ENCODE measurements around the gene WDR89.
A peak's percentile ranks its signal among the peaks of the same experiment; 100 is the strongest.
"Not testable (repeated sequence)": the region's sequence is repeated elsewhere in the genome, so short reads cannot be mapped to it uniquely, and the experiment has no call there.

Gene WDR89, protein sequence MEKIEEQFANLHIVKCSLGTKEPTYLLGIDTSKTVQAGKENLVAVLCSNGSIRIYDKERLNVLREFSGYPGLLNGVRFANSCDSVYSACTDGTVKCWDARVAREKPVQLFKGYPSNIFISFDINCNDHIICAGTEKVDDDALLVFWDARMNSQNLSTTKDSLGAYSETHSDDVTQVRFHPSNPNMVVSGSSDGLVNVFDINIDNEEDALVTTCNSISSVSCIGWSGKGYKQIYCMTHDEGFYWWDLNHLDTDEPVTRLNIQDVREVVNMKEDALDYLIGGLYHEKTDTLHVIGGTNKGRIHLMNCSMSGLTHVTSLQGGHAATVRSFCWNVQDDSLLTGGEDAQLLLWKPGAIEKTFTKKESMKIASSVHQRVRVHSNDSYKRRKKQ

DNA sequence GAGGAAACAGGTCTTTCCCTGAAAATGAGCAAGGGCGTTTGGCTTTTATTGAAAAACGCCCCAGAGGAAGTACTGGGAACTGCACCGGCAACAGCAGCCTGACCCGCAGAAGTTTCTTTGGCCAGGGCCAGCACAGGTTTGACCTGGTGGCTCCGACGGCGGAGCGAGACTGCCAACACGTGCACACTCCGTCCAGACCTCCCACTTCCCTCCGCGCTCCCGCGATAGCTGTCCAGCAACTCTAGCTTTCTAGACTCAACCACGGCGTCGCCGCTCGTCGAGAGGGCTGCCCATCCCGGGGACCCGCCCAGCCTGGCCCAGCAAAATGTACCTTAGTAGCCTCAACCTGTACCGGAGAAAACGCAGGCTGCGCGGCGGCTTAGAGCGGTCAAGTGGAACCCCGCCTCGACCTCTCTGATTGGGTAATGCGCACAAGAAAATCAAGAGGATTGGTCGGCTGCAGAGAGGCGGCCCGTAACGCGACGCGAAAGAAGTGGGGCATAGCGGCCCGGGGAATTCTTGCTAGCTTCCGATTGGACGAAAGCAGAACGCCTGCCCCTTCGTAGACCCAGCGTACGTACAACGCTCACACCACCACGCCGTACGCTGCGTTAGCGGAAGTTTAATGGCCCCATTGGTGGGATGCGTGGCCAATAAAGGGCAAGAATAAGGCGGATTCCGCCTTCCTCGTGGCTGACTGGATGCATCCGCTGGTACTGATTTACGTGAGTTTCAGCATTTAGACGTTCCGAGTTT is at the start of gene WDR89:
Gene WDR89 (minus strand): TSS at position 399 of the 756 bp plus-strand sequence. CDS start 41,929 bp downstream, outside the sequence.
- peak; percentile 99 for DNase-seq (ENCODE audit: low read depth)

DNA sequence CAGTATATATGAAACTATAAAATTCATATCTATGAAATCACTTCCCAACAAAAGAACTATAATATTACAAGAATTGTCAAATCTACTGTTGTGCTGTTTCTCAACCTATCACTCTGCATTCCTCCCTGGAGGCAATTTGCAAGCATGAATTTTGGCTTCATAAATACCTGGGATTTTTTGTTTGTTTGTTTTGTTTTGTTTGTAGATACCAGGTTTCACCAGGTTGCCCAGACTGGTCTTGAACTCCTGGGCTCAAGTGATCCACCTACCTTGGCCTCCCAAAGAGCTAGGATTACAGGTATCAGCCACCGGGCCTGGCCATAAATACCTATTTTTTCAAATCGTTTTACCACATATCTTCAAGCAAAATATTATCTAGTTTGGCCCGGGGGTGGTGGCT is 47.5 kb upstream of the WDR89 start:
- no peak for DNase-seq (ENCODE audit: low read depth)

DNA sequence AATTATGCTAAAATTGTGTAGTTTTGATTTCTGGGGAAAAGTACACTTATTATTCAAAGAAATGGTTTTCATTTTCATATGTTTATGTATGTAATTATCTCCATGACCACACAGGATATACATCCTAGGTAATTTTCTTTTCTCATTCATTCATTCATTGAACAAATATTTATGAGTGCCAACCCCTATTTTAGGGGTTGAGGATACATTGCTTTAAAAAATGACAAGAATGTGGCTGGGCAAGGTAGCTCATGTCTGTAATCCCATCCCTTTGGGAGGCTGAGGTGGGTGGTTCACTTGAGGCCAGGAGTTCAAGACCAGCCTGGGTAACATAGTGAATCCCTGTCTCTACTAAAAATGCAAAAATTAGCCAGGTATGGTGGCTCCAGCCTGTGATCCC is 45.3 kb upstream of the WDR89 start:
- no peak for DNase-seq (ENCODE audit: low read depth)

DNA sequence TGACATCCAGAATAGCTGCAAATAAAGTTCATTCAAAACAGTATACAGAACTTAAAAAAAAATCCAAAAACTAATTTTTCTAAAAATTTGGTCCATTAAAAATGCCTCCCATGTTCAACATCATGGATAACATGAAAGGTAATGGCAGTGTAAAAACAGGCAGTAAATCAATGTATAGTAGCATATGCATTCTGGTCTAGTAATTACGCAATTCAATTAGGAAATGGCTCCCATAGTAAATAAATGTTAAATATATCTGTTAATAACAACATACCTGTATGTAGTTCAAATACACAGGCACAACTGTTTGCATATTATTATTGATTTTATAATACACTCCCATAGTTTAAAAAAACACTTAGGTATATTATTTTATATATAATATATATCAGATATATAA is 43.7 kb upstream of the WDR89 start:
- DNase-seq (ENCODE audit: low read depth) = no peak

DNA sequence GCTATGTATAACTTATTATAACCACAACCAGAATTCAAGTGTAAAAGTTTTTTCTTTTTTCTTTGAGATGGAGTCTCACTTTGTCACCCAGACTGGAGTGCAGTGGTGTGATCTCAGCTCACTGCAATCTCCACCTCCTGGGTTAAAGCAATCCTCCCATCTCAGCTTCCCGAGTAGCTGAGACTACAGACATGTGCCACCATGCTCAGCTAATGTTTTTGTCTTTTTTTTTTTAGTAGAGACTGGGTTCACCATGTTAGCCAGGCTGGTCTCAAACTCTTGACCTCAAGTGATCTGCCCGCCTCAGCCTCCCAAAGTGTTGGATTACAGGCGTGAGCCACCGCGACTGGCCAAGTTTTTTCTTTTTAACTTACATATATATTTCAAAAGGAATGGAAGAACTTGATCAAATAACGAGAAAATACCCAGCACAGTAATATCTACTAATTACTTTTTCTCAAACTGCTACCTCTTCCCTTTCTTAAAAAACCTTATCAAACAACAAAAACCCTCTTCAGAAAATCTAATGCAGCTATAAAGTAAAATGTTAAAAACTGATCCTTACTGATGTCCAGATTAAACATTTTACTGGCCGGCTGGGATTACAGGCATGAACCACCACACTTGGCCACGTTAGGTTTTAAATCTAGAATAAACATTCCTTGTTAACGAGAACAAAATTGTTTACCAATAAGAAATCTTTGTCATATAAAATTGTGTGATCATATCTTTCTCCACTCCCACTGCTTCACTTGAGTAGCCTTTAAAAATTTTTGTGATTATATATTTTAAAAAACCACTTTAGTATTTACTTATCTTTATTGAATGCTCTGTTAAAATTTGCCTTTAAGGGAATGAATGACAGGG is 41.3 kb upstream of the WDR89 start:
- DNase-seq (ENCODE audit: low read depth) = no peak

DNA sequence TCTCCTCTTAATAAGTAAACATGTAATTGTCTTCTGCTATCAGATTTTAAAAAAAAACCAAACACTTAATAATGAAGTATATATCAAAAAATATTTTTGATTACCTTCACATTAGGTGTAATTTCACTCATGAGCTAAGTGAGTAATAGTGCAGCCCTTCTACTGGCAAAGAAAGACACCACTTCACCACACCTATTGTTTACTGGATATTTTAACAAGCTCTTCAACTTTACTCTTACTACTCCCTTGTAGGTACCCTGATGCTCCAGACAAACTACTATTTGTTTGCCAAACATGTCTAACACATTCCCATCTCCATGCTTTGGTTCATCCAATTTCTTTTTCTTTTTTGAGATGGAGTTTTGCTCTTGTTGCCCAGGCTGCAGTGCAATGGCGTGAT is 36.9 kb upstream of the WDR89 start:
- no peak for DNase-seq (ENCODE audit: low read depth)

DNA sequence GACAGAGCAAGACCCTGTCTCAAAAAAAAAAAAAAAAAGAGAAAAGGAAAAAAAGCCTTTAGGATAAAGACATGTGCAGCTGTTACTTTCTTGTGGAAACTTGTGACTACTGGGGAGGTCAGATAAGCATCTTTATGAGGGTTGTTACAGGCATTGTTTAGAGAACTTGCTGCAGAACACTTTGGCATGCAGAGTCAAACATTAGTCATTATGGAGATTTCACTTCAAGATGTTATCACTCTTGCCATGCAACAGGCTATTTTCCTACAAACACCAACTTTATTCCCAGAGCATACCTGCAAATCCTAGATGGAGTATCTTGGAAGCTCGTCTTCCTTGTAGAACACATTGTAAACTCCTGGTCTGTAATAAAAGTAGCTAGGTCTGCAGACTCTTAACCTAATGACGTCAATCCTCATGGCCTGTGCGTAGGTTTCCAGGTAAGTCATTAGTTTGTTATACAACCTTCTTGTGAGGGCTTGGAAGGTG is 36.3 kb upstream of the WDR89 start:
- no peak for DNase-seq (ENCODE audit: low read depth)

DNA sequence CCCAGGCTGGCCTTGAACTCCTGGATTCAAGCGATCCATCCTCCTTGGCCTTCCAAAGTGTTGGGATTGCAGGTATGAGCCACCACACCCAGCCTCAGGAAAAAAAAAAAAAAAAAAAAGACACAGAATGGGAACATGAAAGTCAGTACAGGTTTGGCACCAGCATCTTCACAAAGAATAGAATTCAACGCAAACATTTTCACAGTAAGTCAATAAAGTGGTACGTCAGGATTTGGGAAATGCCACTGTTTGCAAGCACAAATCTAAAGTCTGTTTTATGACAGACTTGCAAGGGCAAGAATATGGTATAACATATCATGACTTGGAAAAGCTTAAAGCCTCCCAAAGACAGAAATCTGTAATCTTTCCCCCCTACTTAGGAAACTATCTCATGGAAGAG is 34.9 kb upstream of the WDR89 start:
- no peak for DNase-seq (ENCODE audit: low read depth)

DNA sequence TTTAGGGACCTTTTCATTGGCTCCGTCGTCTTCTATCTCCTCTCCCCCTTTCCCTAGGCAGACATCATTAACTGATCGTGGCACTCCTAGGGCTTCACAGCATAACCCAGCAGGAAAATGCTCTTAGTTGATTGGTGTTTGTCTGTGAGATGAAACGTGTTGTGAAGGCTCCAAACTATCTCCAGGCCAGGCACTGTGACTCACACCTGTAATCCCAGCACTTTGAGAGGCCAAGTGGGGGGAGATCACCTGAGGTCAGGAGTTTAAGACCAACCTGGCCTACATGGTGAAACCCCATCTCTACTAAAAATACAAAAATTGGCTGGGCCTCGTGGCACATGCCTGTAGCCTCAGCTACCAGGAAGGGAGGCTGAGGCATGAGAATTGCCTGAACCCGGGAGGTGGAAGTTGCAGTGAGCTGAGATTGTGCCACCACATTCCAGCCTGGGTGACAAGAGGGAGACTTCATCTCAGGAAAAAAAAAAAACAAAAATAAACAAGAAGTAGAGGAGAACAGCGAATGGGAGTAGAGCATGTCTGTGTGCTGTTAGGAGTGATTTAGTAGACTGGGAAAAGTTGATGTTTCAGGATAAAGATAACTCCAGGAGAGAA is 32.3 kb upstream of the WDR89 start:
- no peak for DNase-seq (ENCODE audit: low read depth)

DNA sequence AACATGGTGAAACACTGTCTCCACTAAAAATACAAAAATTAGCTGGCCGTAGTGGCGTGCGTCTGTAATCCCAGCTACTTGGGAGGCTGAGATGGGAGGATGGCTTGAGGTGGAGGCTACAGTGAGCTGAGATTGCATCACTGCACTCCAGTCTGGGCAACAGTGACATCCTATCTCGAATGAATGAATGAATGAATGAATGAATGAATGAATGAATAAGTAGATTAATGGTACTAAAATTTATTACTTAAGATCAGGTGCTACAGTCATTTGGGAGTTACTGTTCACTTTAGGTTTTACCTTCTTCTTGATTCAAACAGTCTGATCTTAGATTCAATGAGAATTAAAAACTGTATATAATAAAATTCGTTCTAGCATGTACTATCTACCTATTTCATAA is 31.6 kb upstream of the WDR89 start:
- no peak for DNase-seq (ENCODE audit: low read depth)

DNA sequence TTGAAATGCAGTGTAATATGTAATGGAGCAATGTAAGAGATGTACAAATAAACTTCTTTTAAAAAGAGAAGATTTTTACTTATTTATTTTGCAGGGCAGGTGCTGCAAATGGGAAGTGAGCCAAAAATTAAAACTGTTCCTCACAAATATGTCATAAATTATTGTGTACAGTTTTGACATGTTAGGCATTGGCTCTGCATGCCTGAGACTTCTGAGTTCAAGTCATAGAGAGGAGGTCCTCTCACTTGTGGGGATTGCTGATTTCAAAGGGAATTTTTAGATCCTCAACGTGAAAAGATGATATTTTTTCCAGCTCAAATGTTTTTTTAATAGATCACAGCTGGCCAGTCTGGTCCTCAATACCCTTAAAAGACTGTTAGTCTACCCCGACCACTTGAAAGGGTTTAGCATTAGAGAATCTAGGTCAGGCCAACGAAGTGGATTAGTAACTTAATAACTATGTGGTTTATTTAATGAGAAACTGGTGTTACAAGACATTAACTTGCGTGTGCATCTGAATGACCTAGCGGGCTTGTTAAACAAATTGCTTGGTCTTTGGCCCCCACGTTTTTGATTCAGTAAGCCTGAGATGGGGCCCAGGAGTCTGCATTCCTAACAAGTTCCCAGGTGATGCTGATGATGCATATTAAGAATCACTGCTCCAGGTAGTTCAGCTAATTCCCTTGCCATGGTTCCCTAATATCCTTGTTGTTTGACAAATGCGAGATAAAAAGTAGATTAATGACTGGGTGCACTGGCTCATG is 30.9 kb upstream of the WDR89 start:
- no peak for DNase-seq (ENCODE audit: low read depth)

DNA sequence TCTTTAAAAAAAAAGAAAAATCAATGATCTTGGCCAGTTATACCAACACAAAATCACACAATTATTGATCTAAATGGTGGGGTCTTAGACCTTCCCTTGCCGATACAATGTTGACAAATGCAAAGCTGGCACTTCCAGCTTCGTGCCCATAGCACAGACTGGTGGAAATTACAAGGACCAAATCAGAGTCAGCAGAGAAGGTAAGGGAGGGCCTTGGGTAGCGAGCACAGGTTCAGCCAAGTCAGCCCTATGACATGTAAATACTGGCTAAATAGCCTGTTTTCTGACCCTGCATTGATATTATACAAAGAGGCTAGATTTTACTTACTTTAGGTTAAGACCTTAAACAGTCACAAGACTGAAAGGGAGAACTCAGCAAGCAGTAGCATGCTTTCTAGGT is 30.3 kb upstream of the WDR89 start:
- no peak for DNase-seq (ENCODE audit: low read depth)

DNA sequence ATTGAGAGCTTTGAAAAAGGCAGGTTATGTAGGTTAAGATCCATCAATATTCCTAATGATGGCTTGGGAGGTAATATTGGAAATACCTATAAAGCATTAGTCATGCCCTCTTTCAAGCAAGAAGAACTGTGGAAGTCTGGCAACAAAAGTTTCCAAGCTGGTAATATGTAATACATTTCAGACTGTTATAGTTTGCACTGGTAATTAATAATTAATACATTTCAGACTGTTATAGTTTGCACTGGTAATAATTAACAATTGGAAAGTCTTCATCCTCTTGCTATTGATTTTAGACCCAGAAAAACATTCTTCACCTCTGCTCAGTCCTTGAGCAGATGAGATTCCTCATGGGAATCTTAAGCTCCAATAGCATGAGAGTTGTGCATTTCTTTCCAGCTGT is 29.0 kb upstream of the WDR89 start:
- DNase-seq (ENCODE audit: low read depth) = no peak

DNA sequence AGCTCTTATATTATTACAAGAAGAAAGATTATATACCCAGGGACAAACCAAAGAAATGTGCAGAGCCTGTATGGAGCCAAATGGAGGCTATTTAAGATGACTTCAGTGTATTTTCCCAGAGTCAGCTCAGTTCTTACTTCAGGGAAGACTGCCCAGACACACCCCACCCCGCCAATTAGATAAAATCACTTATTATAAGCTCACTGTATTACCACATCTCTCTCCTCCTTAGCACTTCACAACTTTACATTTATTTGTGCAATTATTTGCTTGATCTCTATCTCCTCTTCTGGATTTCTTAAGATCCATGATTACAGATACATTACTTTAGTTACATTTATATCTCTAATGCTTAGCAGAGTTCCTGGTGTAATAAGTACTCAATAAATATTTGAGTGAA is 24.7 kb upstream of the WDR89 start:
- no peak for DNase-seq (ENCODE audit: low read depth)

DNA sequence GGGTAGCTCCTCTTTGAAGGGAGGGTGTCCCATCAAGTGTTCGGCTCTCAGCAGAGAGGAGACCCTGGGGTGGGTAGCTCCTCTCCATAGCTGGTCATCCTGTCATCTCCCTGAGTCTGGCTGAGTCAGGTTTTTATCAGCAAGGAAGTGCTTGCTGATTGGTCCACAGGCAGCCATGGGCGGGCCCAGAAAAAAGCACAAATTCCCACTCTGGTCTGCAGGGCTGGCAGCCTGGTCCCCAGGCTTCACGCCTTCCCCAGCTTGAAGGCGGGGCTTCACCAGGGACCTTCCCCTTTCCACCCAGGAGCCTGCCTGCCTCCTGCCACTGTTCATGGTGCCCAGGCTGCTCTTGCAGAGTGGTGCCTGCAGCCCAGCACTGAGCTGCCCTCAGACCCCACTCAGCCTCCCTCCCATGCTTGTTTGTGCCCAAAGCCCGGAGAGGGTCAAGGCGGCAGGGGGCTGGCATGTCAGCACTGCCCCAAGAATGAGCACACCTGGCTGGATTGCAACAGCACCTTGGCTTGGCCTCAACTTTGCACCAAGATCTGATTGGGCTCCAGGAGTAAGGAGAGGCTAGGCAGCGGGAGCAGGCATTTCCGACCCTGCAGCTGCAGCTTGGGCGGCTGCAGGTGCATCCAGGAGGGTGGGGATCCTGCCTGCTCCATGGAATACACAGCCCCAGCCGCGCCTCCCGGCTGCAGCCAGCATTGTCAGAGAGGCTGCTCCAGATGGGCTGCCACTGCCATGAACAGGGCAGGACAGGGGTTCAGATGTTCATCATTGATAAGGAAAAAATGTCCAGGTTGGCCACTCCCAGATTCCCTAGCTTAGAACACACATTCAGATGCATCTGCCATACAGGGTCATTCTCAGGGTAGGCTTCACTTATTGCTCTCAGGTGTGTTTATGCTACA is 22.0 kb upstream of the WDR89 start:
- DNase-seq (ENCODE audit: low read depth) = no peak

DNA sequence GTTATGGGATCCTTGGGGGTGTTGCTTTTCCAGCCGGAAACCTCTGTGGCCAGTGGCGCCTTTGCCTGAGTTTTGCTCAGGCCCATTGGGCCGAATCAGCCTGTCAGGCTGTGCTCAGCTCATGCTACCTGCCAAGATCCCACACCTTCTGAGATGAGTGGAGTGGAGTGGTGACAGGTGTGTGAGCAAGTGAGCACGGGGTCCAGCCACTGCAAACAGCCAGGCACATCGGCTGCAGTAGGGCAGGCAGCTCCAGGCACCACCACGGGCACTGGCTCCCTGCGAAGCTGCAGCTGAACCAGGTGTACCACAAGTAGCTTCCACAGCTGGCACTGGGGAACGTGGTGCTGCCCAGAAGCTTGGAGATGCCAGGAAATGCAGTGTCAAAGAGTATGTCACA is 21.1 kb upstream of the WDR89 start:
- DNase-seq (ENCODE audit: low read depth) = no peak

DNA sequence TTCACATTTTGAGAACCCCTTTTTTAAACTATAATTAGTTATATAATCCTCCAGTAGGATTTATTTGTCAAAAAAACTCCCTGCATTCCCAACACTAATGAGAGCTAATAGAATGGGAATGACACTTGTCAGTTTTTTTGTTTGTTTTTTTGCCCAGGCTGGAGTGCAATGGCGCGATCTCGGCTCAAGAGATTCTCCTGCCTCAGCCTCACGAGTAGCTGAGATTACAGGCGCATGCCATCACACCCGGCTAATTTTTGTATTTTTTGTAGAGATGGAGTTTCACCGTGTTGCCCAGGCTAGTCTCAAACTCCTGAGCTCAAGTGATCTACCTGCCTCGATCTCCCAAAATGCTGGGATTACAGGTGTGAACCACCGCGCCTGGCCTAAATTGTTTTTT is 20.2 kb upstream of the WDR89 start:
- DNase-seq (ENCODE audit: low read depth) = not testable (repeated sequence)

DNA sequence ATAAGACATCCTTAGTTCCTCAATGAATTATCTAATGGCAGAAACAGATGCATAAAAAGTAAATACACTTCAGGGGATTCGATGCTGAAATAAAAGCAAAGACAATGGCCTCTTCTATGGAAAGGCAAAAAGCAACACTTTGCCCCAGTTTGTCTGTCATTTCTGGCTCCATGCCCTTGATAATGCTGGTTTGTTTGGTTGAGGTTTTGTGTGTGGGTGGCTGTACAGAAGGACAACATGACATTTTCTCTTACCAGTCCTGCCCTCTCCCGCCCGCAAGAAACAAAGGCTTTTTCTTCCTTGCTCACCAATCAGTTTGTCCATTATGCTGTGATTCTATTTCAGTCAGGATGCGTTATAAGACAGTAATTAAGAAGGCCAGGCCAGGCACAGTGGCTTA is 18.1 kb upstream of the WDR89 start:
- no peak for DNase-seq (ENCODE audit: low read depth)

DNA sequence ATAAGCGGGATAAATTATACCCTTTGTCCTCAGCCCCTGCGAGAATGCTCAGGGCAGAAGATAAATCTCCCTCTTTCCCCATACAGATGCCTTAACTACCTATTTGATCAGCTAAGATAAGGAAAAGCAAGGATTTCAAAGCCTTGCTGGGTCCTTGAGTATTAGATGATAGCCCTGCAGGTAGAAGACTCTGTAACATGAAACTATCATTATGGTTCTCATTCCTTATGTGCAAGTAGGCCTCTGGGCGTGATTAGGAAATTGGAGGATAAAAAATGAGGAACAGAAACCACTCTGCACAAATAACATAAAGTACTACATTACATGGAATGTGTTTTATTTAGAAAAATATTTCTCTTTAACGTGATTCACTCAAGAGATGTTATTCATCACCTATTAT is 14.5 kb upstream of the WDR89 start:
- no peak for DNase-seq (ENCODE audit: low read depth)

DNA sequence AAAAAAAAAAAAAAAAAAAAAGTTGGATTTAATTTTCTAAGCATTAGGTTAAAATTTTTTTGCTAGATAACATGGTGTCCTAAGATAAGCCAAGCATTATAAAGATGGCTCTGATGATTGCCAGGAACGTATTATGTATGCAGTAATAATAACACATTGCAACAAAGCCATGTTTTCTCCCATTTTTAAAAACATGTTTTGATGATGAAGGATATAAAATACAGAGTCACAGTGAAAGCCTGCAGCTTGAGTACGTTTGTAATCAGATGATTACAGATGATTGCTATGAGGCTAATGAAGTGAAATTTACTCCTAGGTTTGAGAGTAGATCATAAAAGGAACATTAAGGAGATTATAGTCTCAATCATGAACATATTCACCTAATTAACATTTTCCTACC is 13.3 kb upstream of the WDR89 start:
- no peak for DNase-seq (ENCODE audit: low read depth)

Data from stromal cell of bone marrow (primary cell).